CD4-positive, alpha-beta T cell (primary cell): ENCODE measurements around the gene ENG. TPM values are rescaled to one million over a fixed set of nuclear protein-coding genes. Genes with fewer than 3 reads are reported as not detected.
A peak's percentile ranks its signal among the peaks of the same experiment; 100 is the strongest.

Experiments used
- ATAC-seq: fragments of 200-7000 bp; cut with Tn5 transposase; one replicate; pipeline ENCODE4 v1.10.0; 2022; ENCODE audit warnings: mild to moderate bottlenecking; ENCODE audit not compliant: poor library complexity
- CTCF ChIA-PET: fragments of 350-600 bp; sonication (Branson Sonifier 250); formaldehyde crosslinking; loops from one replicate; lab custom pipeline; 2021; ENCODE audit warnings: antibody characterized with exemption, inconsistent platforms; lab: Charles Lee
- POLR2A ChIA-PET: fragments of 350-600 bp; sonication (Branson Sonifier 250); formaldehyde crosslinking; loops from one replicate; lab custom pipeline; 2021; ENCODE audit warnings: antibody characterized with exemption, inconsistent platforms; lab: Charles Lee
- DNase-seq, 14 experiments: peaks; one replicate each; pipeline ENCODE4 v3.0.0-alpha.2; 2013 to 2020; ENCODE audit warnings: mixed read lengths in 2 of 14
- H3K27ac ChIP-seq, 2 donors: one replicate each; pipeline versions ENCODE4 v1.5.1 to v1.7.0; 2013; ENCODE audit warnings: low read length in 2 of 2, low read depth in 1 of 2, mild to moderate bottlenecking in 1 of 2
- H3K27me3 ChIP-seq, 2 experiments: 1 replicate in 1 of 2; 2 replicates in 1 of 2; pipeline versions ENCODE4 v1.6.1 to v1.7.0; 2013; ENCODE audit warnings: low read length in 2 of 2, control low read depth in 1 of 2, mild to moderate bottlenecking in 1 of 2, moderate library complexity in 1 of 2; ENCODE audit not compliant: insufficient read depth in 2 of 2, control insufficient read depth in 1 of 2
- H3K36me3 ChIP-seq: one replicate; pipeline ENCODE4 v1.6.1; 2013; ENCODE audit warnings: low read length, control low read depth; ENCODE audit not compliant: insufficient read depth
- H3K4me1 ChIP-seq: one replicate; pipeline ENCODE4 v1.6.1; 2013; ENCODE audit warnings: low read length, control low read depth; ENCODE audit not compliant: insufficient read depth
- H3K4me3 ChIP-seq: one replicate; pipeline ENCODE4 v1.5.1; 2013; ENCODE audit warnings: mild to moderate bottlenecking, low read length, moderate library complexity
- H3K9me3 ChIP-seq, 2 experiments: 1 replicate in 1 of 2; 2 replicates in 1 of 2; pipeline versions ENCODE4 v1.6.1 to v1.7.0; 2013; ENCODE audit warnings: low read length in 2 of 2, mild to moderate bottlenecking in 2 of 2, control low read depth in 1 of 2, moderate library complexity in 1 of 2; ENCODE audit not compliant: control insufficient read depth in 1 of 2, insufficient read depth in 1 of 2
- H3K27ac Mint-ChIP-seq: one replicate; pipeline ENCODE4 v1.8.0; 2020; ENCODE audit warnings: mixed read lengths
- H3K27me3 Mint-ChIP-seq: one replicate; pipeline ENCODE4 v1.8.0; 2021; ENCODE audit warnings: mixed read lengths
- H3K36me3 Mint-ChIP-seq: one replicate; pipeline ENCODE4 v1.8.0; 2021; ENCODE audit warnings: low read depth, mixed read lengths
- H3K4me1 Mint-ChIP-seq: one replicate; pipeline ENCODE4 v1.8.0; 2021; ENCODE audit warnings: low read depth, mixed read lengths
- H3K4me3 Mint-ChIP-seq: one replicate; pipeline ENCODE4 v1.8.0; 2020; ENCODE audit warnings: mild to moderate bottlenecking, mixed read lengths
- H3K9me3 Mint-ChIP-seq: one replicate; pipeline ENCODE4 v1.8.0; 2020; ENCODE audit warnings: mixed read lengths
- CTCF ChIP-seq: fragments of 200-600 bp; IDR thresholded peaks from one replicate; pipeline ENCODE4 v1.8.0; 2022; ENCODE audit warnings: antibody characterized with exemption, mild to moderate bottlenecking
- intact Hi-C, 2 experiments: fragments of 100-400 bp; cut with DNase I in 1 of 2; cut with micrococcal nuclease in 1 of 2; formaldehyde crosslinking; loops; one replicate each; pipeline versions ENCODE4 v1.15.1 to v1.9.0; 2023 to 2025; cut with DNase I, micrococcal nuclease
- total RNA-seq, 174 experiments: library from RNA in 2 of 174; stranded (reverse) in 2 of 174; gene quantifications; one replicate each; pipeline ENCODE4 v1.2.3 and lab custom pipeline; 2021 to 2026

Gene ENG
- total RNA-seq, 2 experiments from 2014 or later = 2.5 to 2.6 TPM

GRCh38 chr9:127791085-127791484 lies 63.4 kb downstream of the ENG start:
- Histone ChIP-seq H3K27ac (no peak overlapping the region), H3K4me1 (peaks cover 43% of the 10 kb centered on the region), H3K4me3 (no peak overlapping the region), H3K36me3 (peaks cover 56% of the 10 kb centered on the region), H3K9me3 (no peaks in the 10 kb centered on the region), H3K27me3 (no peaks in the 10 kb centered on the region)
- H3K27me3 Mint-ChIP-seq = no peaks in the 10 kb centered on the region
- POLR2A ChIA-PET = interaction anchor here (1.2 kb wide), 1 partner anchor 15 kb away, joined by 3 read pairs; no protein-coding TSS in a partner anchor
- CTCF ChIA-PET = interaction anchor here (0.7 kb wide), 1 partner anchor 56 kb away, joined by 3 read pairs; the partner anchor contains the start of gene TOR2A
- DNase-seq (no peak), ATAC-seq (no peak)
- no peak for TF ChIP-seq CTCF
- no peaks in the 10 kb centered on the region for H3K9me3 Mint-ChIP-seq
- peaks cover 60% of the 10 kb centered on the region for H3K36me3 Mint-ChIP-seq
- H3K4me3 Mint-ChIP-seq = no peak overlapping the region
- H3K4me1 Mint-ChIP-seq = peaks cover 40% of the 10 kb centered on the region
- H3K27ac Mint-ChIP-seq = no peak overlapping the region
- intact Hi-C loops = no loop called here

GRCh38 chr9:127790094-127790855 lies 64.2 kb downstream of the ENG start:
- Mint-ChIP-seq H3K9me3 (no peaks in the 10 kb centered on the region), H3K27me3 (no peaks in the 10 kb centered on the region), H3K4me1 (peaks cover 37% of the 10 kb centered on the region), H3K4me3 (peak overlapping the region; percentile 15), H3K27ac (peak overlapping the region; percentile 49), H3K36me3 (peaks cover 60% of the 10 kb centered on the region)
- Histone ChIP-seq H3K36me3 (peaks cover 56% of the 10 kb centered on the region), H3K4me3 (no peak overlapping the region), H3K27me3 (no peaks in the 10 kb centered on the region), H3K9me3 (no peaks in the 10 kb centered on the region), H3K4me1 (peaks cover 38% of the 10 kb centered on the region), H3K27ac (no peak overlapping the region)
- ChIA-PET CTCF (interaction anchor here (0.7 kb wide), 1 partner anchor 55 kb away, joined by 3 read pairs; the partner anchor contains the start of gene TOR2A), POLR2A (no interaction called here)
- intact Hi-C loops = no loop called here
- ATAC-seq (no peak), DNase-seq (no peak)
- TF ChIP-seq CTCF = no peak

- Mint-ChIP-seq H3K27me3 (no peaks in the 10 kb centered on the region), H3K4me3 (peak overlapping the region; percentile 48), H3K36me3 (peaks cover 60% of the 10 kb centered on the region), H3K27ac (no peak overlapping the region), H3K4me1 (peaks cover 45% of the 10 kb centered on the region), H3K9me3 (no peaks in the 10 kb centered on the region)
- H3K36me3 ChIP-seq = peaks cover 56% of the 10 kb centered on the region
- H3K27me3 ChIP-seq = no peaks in the 10 kb centered on the region
- ChIA-PET CTCF (interaction anchor here (1.5 kb wide), 1 partner anchor 54 kb away, joined by 3 read pairs; the partner anchor contains the start of gene TOR2A), POLR2A (no interaction called here)
- ATAC-seq = no peak
- peaks cover 45% of the 10 kb centered on the region for H3K4me1 ChIP-seq
- no peak overlapping the region for H3K4me3 ChIP-seq
- intact Hi-C loops = loop anchor here (5.0 kb wide), 3 partner anchors 78 to 197 kb away; no protein-coding TSS in a partner anchor
- no peak overlapping the region for H3K27ac ChIP-seq
- TF ChIP-seq CTCF = no peak
- H3K9me3 ChIP-seq = no peaks in the 10 kb centered on the region
- DNase-seq = no peak
Measured at GRCh38 chr9:127789179-127789578, 65.3 kb downstream of the ENG start.
